HG03460 (cell line): ENCODE data around the gene RPAP3.

Experiments
- ATAC-seq: cut with Tn5 transposase; IDR thresholded peaks from one replicate; pipeline ENCODE4 v1.9.1; 2021; ENCODE audit not compliant: unreplicated experiment

RPAP3 gene

DNA sequence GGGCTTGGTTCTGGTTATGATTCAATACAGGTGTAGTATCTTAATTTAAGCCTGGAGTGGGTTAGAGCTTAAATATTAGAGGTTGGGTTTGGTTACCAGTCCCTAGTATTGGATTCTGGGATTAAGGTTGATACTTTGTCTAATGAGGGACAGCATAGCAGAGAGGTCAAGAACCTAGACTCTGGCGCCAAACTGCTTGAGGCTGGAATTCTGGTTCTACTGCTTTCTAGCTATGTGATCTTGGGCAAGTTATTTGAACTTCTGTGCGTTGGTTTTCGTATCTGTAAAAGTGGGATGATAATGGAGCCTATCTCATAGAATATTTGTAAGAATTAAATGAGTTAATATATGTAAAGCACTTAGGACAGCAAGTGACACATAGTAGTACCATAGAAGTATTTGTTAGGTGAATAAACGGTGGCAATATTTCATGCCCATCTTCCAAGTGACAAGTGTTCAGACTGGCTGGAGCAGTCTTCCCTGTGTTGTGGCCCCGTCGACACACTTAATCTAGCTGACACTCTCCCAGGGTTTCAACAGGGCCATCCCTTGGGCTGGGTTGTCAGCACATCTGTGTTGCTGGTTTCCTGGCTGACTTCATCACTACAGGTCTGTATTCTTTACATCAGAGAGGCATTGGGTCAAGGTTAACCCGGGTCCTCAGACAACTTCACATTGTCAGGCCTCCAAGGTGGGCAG lies 16.5 kb upstream of the RPAP3 start:
- ATAC-seq: no peak

DNA sequence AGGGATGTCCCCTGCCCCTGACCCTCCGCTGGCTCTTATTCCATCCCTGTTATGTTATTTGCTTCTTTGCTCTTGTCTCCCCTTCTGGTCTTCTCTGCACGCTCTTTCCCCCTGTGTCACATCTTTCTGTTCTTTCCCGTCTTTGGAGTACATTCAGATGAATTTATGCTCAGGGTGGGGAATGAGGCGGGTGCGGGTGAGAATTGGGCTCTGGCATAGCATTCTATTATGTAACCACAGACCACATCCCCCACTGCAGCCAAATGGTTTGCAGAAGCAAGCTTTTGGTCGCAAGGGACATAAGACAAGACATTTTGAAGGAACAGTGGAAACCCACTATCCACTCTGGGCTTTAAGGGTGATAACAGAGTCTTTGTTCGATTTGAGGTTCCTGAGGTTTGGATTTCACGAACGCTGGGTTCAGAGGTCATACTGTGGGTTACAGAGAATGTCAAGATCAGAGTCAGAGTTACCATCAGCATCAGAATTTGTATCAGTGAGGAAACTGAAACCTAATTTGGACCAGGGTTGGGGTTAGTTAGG lies 15.7 kb upstream of the RPAP3 start:
- ATAC-seq: no peak

DNA sequence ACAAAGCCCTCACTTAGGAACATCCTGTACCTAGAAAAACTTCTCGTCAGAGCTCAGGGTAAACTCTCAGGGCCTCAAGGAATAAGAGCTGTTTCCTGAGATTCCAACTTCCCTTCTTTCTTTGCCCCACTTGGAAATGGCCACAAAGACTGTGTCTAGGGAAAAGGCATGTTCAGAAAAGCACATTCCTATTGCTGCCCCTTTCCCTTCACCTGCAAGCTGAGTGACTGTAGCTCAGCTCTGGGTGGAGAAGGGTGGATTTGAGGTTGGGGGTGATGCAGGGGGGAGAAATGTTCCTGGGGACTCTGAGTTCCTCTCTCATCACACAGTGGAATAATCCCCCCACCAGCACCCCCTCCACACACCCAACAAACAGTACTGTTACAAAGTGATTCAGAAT lies 12.7 kb upstream of the RPAP3 start:
- ATAC-seq: no peak

DNA sequence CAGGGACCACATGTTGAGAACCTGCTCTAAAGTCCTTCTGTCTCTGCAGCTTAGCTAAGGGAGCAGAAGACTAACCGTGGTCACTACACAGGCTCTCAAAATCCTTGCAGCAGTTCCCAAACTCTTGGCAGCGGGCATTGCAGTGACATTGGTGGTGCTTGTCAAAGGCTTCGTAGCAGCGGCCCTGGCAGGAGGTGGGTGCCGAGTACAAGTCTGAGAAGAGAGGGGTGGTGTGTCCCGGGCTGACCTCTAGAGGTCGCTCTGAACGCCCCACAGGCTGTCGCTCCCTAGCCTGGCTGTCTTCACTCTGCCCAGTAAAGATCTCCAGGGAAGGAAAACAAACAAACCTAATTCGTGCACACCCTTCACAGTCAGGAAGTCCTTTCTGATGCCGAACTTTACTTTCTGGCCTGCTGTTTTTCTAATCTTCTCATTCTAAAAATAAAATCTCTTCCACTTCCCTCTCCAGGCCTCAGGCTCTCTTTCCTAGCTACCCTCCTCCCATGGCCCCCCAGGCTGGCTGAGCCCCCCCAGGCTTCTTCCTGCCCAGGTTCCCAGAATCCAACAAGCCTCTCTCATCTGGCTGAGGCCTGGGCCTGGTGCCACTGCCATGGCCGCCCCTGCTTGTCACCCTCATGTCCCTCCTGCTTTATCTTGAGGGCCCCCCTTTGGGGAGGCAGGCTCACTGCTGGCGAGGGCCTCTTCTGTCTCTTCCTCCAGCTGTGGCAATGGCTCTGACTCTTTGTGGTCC lies 11.8 kb upstream of the RPAP3 start:
- no peak for ATAC-seq

DNA sequence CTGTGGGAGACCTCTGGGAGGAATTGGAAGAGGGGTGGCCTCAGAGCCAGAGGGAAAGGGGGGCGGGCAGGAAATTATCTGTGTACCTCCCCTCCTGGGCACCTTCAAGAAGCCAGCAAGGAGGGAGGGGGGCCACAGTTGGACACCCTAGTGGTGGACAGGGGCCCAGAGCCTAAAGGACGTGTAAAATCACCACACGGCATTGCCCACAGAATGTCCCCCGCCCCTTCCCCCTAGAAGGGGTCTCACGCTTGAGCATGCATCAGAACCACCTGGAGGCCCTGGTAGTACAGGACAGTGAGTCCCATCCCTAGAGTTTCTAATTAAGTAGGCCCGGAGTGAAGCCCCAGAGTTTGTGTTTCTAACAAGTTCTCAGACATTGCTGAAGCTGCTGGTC lies 11.2 kb upstream of the RPAP3 start:
- ATAC-seq: no peak

DNA sequence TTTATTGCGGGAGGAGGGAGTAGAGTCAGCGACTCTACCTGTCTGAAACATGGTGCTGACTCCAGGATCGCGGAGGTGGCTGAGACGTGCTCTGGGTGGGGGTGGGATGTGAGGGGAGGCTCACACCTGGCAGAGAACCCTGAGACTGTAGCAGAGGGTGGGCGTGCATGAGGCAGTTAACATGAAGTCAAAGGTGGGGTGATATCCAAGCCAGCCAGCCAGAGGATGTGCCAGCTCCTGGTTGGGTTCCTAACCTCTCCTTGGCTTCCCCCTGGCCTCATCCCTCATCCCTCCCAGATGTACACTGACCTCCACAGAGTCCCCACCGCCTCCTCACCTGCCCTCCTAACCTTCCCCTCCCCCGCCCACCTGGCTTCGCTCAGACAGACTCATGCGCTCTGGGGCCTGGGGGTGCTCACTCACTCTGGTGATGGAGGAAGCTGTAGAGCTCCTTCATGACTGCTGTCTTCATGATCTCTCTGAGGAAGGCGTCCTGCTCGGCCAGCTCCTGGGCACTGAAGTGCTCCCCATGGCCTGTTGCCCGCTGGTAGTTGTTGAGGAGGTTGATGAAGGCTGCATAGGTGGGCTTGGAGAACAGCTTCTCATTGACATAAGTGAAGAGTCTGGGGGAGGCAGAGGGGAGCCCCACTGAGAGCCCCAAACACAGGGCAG lies 10.2 kb upstream of the RPAP3 start:
- no peak for ATAC-seq

DNA sequence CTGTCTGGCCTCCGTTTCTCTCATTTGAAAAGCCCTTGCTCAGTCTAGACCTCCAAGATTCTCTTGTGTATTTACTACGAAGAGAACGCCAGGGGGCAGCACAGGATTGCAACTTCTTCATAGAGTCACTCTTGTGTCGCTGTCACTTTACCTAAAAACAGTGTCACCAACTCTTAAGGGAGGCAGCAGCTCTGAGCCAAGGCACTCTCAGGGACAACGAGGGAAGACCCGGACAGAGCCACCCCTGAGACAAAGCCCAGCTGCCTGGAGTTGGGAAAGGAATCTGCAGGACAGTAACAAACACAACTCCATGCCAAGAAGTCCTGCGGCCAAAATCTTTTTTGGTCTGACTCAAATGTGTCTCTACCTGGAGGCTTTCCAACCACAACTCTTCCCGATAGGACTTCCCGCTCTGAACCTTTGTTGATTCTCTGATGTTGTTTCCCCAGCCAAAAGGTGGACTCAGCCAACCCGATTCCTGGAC lies 9.6 kb upstream of the RPAP3 start:
- peak; percentile 79 for ATAC-seq

DNA sequence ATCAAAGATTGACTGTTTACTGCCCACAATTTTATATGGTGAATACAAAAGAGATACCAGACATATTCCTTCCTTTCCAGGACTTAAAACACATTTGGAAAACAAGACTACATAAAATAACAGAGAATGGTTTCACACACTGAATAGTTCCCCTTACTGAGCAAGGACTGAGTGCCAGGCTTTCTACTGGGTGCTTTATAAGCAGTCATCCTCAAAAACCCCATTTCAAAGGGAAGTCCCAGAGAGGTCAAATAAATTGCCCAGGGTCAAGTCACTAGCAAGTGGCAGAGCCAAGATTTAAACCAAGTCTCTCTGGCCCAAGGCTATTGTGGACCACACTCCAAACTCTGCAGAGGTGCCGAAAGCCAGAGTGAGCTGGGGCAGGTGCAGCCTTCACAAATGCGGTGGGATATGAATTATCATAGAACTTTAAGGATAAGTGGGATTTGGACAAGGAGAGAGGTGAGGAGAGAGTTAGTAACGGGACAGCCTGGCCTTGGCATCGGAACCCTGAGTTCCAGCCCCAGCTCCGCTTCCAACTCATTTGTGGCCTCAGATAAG lies 9.1 kb upstream of the RPAP3 start:
- no peak for ATAC-seq

DNA sequence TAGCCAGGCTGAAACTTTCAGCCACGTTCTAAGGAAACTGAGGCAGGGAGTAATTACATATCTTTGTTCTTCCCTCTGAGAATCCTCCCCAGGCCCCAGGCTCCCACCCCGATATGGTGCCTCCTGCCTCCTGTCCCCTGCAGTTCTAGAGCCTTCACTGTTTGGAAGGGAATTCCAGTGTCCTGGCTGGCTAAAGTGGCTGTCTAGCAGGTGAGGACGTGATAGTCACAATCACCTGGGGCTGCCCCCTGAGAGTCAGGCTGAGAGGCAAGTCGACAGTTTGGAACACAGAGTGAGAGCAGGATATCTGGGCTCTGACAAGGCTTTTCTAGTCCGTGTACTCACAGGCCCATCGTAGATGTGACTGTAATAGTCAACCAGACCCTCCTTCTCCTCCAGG lies 6.3 kb upstream of the RPAP3 start:
- no peak for ATAC-seq

DNA sequence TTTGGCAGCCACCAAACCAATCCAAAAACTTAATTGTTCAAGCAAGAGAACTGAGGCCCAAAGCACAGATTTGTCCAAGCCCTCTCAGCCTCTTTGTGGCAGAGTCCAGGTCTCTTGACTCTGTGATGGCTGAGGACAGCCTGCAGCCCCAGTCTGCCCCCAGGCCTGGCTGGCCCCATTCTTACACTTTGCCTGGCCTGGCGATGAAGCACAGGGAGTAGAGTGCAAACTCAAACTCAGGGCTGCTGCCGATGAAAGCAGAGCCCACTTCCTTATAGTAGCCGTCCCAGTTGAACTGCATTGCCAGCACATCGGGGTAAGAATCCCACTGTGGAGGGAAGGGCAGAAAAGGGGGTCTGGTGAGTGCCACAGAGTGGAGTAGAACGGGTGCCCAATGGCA lies 5.6 kb upstream of the RPAP3 start:
- ATAC-seq: no peak

DNA sequence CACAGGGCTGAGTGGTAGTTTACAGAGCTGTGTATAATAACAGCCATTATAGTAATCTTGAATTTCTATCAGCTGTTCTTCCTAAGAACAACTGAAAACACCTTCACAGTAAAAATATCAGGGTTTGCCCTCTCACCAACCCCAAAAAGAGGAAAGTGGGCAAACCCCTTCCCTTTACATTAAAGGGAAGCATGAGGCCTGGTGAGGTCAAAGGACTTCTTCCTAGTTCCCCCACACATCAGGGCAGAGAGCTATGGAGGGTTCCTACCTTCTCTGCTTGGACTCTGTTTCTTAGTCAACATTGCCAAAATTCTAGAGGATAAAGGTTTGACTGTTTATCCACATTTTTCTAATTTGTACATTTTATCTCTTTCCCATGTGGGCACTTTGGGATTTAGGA lies 4.4 kb upstream of the RPAP3 start:
- ATAC-seq: no peak

DNA sequence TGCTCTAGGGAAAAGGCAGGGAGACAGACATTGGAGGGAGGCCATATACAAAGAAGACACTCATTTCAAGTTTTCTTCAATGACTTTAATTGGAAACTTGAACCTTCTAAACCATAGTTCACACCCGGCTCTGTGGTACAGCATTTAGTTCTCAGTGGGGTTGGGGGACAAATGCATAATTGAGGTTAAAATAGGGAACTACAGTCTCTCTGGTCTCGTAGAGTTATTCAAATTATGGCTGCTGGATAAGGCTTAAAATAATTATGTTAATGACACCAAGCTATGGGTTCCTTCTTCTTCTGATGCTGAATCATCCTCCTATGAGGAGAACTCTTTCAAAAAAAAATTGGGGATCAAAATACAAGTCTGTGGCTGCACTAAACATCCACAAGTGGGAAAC lies 3.8 kb upstream of the RPAP3 start:
- no peak for ATAC-seq

DNA sequence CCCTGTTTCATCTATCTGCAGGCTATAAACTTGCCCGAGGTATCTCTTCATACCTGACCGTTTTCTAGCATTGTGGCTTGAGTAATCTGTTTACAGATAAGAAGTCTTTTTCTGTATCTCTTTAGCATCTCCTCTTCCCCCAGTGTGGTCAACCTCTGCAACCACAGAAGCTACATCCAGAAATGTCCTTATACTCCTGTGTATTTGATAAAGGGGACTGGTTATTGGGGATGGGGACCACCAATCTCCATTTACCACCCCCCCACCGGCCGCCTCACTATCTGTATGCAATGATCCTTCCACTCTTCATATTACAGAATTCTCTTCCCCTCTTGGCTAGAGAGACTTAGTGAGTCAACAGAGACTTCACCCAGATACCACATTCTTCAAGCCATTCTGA lies 3.4 kb upstream of the RPAP3 start:
- no peak for ATAC-seq

DNA sequence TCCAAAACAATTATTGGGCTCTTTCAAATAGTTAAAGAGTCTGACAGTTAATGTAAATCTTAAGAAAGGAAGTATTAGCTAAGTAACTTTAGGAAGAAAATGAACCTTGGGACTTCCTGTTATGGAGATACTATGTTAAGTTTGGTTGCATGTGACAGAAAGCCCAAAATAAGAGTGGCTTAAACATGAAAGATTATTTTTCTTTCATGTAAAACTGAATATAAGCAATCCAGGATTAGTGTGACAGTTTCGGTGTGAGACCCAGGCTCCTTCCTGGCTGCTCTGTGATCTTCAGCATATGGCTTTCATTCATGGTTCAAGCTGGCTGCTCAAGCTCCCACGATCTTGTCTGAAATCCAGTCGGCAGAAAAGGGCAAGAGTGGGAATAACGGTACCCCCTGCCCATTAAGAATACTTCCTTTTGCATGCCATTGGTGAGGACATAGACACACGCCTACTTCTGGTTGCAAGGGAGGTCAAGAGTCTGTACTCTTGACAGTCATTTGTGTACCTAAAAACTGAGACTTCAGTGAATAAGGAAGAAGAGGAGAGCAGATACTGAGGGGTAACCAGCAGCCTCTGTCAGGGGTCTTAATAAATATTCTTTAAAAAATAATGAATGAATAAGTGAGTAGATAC lies 2.2 kb upstream of the RPAP3 start:
- no peak for ATAC-seq

DNA sequence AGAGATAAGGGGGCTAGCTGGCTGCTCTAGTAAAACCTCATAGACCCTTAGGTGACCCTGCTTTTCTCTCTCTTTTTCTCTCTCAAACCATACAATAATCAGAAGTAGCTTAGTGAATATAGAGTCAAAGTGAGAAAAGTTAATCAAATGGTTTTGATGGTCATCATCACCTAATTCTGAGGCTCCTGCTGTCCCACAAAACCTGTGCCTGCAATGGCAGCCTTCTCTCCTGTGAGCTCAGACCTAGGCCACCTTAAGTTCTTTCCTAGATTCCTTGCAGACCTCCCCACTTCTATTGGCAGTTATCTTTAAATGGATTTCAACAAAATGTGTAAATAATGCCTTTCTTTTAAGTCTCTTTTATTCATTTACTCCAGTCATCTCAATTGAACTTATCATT lies 1.5 kb upstream of the RPAP3 start:
- ATAC-seq: no peak

DNA sequence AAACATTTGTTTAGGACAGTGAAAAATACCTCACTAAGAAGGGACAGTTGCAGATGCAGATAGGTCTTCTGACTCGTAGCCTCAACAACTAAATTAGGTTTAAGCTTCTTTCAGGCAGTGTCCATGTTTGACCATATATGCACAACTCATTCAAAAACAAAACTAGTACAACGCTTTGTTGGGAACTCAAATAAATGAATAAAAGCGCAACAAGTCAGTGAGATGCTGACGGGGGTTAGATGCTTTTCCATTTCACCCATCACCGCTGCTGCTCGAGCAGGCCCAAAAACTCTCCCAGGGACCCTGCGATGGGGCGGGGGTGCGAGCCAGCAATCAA lies 633 bp downstream of the RPAP3 start:
- no peak for ATAC-seq

DNA sequence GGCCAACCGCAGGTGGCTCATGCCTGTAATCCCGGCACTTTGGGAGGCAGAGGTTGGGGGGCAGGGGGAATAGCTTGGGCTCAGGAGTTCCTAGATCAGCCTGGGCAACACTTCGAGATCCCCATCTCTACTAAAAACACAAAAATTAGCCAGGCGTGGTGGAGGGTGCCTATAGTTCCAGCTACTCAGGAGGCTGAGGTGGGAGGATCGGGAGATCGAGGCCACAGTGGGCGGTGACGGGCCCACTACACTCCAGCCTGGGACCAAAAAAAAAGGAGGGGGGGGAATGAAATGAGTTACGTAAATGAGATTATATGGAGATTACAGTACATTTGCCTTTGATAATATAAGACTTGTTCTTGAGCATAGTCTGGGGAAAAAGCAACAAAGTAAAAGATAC lies 1.1 kb downstream of the RPAP3 start:
- no peak for ATAC-seq

DNA sequence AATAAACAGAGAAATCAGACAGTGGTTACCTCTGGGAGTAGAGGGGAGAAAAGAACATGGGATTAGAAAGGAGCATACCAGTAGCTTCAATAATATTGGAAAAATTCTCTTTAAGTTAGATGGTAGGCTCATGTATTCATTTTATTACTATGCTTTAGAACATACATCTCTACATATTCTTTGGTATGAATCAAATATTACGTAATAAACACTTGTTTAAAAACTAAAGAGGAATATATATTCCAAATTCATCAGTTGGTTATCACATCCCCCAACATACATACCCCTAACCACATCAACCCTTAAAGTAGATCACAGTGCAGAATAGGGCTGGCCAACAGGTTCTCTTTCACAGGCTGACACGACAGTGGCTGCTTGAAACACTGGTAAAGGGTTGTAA lies 5.6 kb downstream of the RPAP3 start:
- ATAC-seq: no peak

DNA sequence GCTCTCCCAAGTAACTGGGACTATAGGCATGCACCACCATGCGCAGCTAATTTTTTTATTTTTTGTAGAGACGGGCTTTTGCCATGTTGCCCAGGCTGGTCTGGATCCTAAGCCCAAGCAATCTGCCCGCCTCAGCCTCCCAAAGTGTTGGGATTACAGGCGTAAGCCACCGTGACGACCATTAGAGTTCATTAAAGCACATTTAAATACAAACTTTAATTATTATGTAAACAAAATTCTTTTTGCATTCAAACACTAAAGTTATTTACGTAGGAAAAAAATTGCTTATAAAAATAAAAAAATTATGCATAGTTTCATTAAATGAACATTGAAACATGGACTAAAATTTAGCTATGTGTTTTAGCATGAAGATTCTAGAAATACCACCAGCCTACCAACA lies 7.2 kb downstream of the RPAP3 start:
- no peak for ATAC-seq

DNA sequence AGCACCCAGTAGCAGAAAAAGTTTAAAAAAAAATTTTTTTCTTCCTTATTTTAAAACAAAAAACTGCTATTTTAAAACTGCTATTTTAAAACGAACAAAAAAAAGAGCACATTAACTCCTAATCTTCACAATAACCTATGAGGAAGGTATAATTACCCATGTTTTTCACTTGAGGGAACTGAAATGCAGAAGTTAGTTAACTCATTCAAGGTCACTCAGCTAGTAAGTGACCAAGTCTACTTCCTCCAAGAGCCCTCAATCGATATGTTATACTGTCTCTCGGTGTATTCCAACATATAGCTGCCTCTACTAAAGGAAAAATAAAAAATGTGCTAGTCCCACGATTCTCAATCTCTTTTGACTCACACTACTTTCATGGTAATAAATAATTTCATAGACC lies 7.8 kb downstream of the RPAP3 start:
- no peak for ATAC-seq

DNA sequence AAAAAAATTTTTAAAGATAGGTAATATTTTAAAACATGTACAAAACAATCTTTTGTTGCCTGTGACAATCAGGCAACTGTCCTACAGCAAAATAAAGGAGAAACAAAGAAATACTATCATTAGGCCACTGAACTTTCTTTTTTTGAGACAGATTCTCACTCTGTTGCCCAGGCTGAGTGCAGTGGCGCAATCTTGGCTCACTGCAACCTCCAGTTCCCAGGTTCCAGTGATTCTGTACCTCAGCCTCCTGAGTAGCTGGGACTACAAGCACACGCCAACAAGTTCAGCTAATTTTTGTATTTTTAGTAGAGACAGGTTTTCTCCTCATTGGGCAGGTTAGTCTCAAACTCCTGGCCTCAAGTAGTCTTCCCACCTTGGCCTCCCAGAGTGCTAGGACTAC lies 16.6 kb downstream of the RPAP3 start:
- no peak for ATAC-seq
